Large intestine (tissue), 3 donors: ENCODE measurements around the gene IGFBP2. TPM values are rescaled to one million over a fixed set of nuclear protein-coding genes. Genes with fewer than 3 reads are reported as not detected.

Experiments used
- DNase-seq, 2 donors: peaks; one replicate each; pipeline versions ENCODE4 v3.0.0 to v3.0.0-alpha.2; 2013
- H3K27ac ChIP-seq: one replicate; pipeline ENCODE4 v1.5.1; 2013; ENCODE audit warnings: low read length
- H3K27me3 ChIP-seq: 2 replicates; pipeline ENCODE4 v1.6.1; 2013; ENCODE audit warnings: low read length; ENCODE audit not compliant: control insufficient read depth, insufficient read depth
- H3K36me3 ChIP-seq: 2 replicates; pipeline ENCODE4 v1.6.1; 2013; ENCODE audit warnings: low read length; ENCODE audit not compliant: control insufficient read depth, insufficient read depth
- H3K4me1 ChIP-seq: one replicate; pipeline ENCODE4 v1.6.1; 2013; ENCODE audit warnings: low read length; ENCODE audit not compliant: control insufficient read depth, insufficient read depth
- H3K4me3 ChIP-seq: one replicate; pipeline ENCODE4 v1.5.1; 2013; ENCODE audit warnings: low read length
- H3K9me3 ChIP-seq: one replicate; pipeline ENCODE4 v1.6.1; 2013; ENCODE audit warnings: mild to moderate bottlenecking, low read depth, low read length, moderate library complexity; ENCODE audit not compliant: control insufficient read depth
- WGBS: methylation state at CpG from one replicate; pipeline ENCODE4 v1.1.5; 2013; ENCODE audit warnings: low lambda C conversion rate; ENCODE audit not compliant: insufficient coverage; 5-methylcytosine and 5-hydroxymethylcytosine counted together
- polyA plus RNA-seq: library from polyadenylated mRNA; unstranded; fragments of 120-200 nt; gene quantifications from one replicate; pipeline ENCODE4 v1.2.1, GENCODE V29; 2013

The IGFBP2 gene
- polyA plus RNA-seq, 1 donor: 242 TPM

- Histone ChIP-seq H3K27me3 (no peaks in the 10 kb centered on the region), H3K4me3 (no peak overlapping the region), H3K36me3 (peaks cover 37% of the 10 kb centered on the region), H3K4me1 (peaks cover 36% of the 10 kb centered on the region), H3K27ac (no peak overlapping the region), H3K9me3 (no peaks in the 10 kb centered on the region)
- no CpG with 5 or more reads among the region's 1 CpG for WGBS
- DNase-seq: no peak
Measured at GRCh38 chr2:216663106-216663505, 29.9 kb downstream of the IGFBP2 start.

- no peaks in the 10 kb centered on the region for H3K27me3 ChIP-seq
- no peak overlapping the region for H3K4me3 ChIP-seq
- WGBS: no CpG with 5 or more reads among the region's 18 CpGs
- H3K4me1 ChIP-seq: peaks cover 29% of the 10 kb centered on the region
- H3K36me3 ChIP-seq: peaks cover 37% of the 10 kb centered on the region
- no peak for DNase-seq
- no peak overlapping the region for H3K27ac ChIP-seq
- no peaks in the 10 kb centered on the region for H3K9me3 ChIP-seq
Measured at GRCh38 chr2:216663846-216664245, 30.6 kb downstream of the IGFBP2 start.

- no peaks in the 10 kb centered on the region for H3K27me3 ChIP-seq
- H3K27ac ChIP-seq: peak overlapping the region; percentile 32
Measured at GRCh38 chr2:216664593-216665034, 31.4 kb downstream of the IGFBP2 start.

GRCh38 chr2:216665242-216665641 lies 32.0 kb downstream of the IGFBP2 start:
- Histone ChIP-seq H3K9me3 (no peaks in the 10 kb centered on the region), H3K4me3 (no peak overlapping the region), H3K4me1 (peaks cover 20% of the 10 kb centered on the region), H3K36me3 (peaks cover 34% of the 10 kb centered on the region), H3K27me3 (no peaks in the 10 kb centered on the region), H3K27ac (peak overlapping the region; percentile 32)
- DNase-seq: peak in 1 of 2 donors; percentile 42
- no CpG with 5 or more reads among the region's 7 CpGs for WGBS

More at GRCh38 chr2:216664593-216665034, 31.4 kb downstream of the IGFBP2 start:
- DNase-seq: peak in 1 of 2 donors; percentile 78
- Histone ChIP-seq H3K36me3 (peaks cover 37% of the 10 kb centered on the region), H3K4me3 (no peak overlapping the region), H3K4me1 (peaks cover 21% of the 10 kb centered on the region), H3K9me3 (no peaks in the 10 kb centered on the region)
- no CpG with 5 or more reads among the region's 6 CpGs for WGBS

GRCh38 chr2:216665717-216666116 lies 32.5 kb downstream of the IGFBP2 start:
- Histone ChIP-seq H3K36me3 (peaks cover 29% of the 10 kb centered on the region), H3K27me3 (no peaks in the 10 kb centered on the region), H3K27ac (no peak overlapping the region), H3K4me1 (peaks cover 20% of the 10 kb centered on the region), H3K4me3 (no peak overlapping the region), H3K9me3 (no peaks in the 10 kb centered on the region)
- peak in 1 of 2 donors; percentile 55 for DNase-seq
- WGBS: no CpG with 5 or more reads among the region's 12 CpGs

- no peaks in the 10 kb centered on the region for H3K27me3 ChIP-seq
- H3K27ac ChIP-seq: no peak overlapping the region
- no peaks in the 10 kb centered on the region for H3K9me3 ChIP-seq
- 40% methylated on average over 1 of the region's 9 CpGs for WGBS
- peaks cover 20% of the 10 kb centered on the region for H3K36me3 ChIP-seq
- H3K4me1 ChIP-seq: peaks cover 20% of the 10 kb centered on the region
- DNase-seq: peak; percentile 69 to 73
- no peak overlapping the region for H3K4me3 ChIP-seq
Measured at GRCh38 chr2:216666461-216667233, 33.4 kb downstream of the IGFBP2 start.

- Histone ChIP-seq H3K36me3 (peaks cover 8% of the 10 kb centered on the region), H3K27ac (no peak overlapping the region), H3K27me3 (no peaks in the 10 kb centered on the region), H3K9me3 (no peaks in the 10 kb centered on the region), H3K4me1 (peaks cover 7% of the 10 kb centered on the region), H3K4me3 (no peak overlapping the region)
- DNase-seq: no peak
- WGBS: 96% methylated on average over 4 of the region's 17 CpGs
Measured at GRCh38 chr2:216670266-216671080, 37.3 kb downstream of the IGFBP2 start.

GRCh38 chr2:216671081-216671411 lies 37.8 kb downstream of the IGFBP2 start:
- Histone ChIP-seq H3K9me3 (no peaks in the 10 kb centered on the region), H3K4me3 (no peak overlapping the region), H3K36me3 (peaks cover 8% of the 10 kb centered on the region), H3K4me1 (peaks cover 1% of the 10 kb centered on the region), H3K27ac (no peak overlapping the region), H3K27me3 (no peaks in the 10 kb centered on the region)
- no peak for DNase-seq
- WGBS: no CpG with 5 or more reads among the region's 11 CpGs

GRCh38 chr2:216671791-216672343 lies 38.6 kb downstream of the IGFBP2 start:
- no peak for DNase-seq
- Histone ChIP-seq H3K36me3 (peaks cover 8% of the 10 kb centered on the region), H3K9me3 (no peaks in the 10 kb centered on the region), H3K27me3 (no peaks in the 10 kb centered on the region), H3K4me1 (no peaks in the 10 kb centered on the region), H3K27ac (no peak overlapping the region), H3K4me3 (no peak overlapping the region)
- 93% methylated on average over 3 of the region's 12 CpGs for WGBS

GRCh38 chr2:216672466-216672865 lies 39.2 kb downstream of the IGFBP2 start:
- no peaks in the 10 kb centered on the region for H3K4me1 ChIP-seq
- DNase-seq: no peak
- no peaks in the 10 kb centered on the region for H3K9me3 ChIP-seq
- 100% methylated on average over 2 of the region's 10 CpGs for WGBS
- H3K27ac ChIP-seq: no peak overlapping the region
- peaks cover 9% of the 10 kb centered on the region for H3K36me3 ChIP-seq
- H3K4me3 ChIP-seq: no peak overlapping the region
- H3K27me3 ChIP-seq: no peaks in the 10 kb centered on the region
